VCaP (cell line): ENCODE measurements around the gene KXD1.

Experiments used
- H3K27ac ChIP-seq: fragments of 450-650 bp; 2 replicates; pipeline ENCODE4 v1.5.1; 2017
- TF ChIP-seq, protein P1 (sequence below): fragments of 450-650 bp; conservative IDR thresholded peaks from 2 replicates; pipeline ENCODE4 v1.5.1; 2017; ENCODE audit warnings: mild to moderate bottlenecking, moderate library complexity

The KXD1 gene

DNA sequence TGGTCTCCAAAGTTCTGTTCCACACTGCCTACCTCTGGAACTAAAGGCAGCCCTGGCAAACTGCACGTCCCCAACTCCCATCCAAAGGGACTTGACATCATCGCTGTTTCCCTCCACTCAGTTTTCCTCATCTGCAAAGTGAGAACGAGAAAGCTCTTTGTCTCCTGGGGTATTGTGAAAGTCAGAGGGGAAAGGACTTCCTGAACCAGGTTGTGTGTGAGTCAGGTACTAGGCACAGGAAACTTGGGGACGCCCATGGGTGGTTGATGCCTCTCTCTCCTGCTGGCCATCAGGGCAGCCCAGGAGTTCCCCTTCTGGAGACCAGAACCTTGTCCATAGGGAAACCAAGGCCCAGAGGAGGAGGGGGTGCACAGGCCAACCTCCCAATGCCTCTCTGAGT, 44.2 kb downstream of the KXD1 start:
- TF ChIP-seq, protein P1, sequence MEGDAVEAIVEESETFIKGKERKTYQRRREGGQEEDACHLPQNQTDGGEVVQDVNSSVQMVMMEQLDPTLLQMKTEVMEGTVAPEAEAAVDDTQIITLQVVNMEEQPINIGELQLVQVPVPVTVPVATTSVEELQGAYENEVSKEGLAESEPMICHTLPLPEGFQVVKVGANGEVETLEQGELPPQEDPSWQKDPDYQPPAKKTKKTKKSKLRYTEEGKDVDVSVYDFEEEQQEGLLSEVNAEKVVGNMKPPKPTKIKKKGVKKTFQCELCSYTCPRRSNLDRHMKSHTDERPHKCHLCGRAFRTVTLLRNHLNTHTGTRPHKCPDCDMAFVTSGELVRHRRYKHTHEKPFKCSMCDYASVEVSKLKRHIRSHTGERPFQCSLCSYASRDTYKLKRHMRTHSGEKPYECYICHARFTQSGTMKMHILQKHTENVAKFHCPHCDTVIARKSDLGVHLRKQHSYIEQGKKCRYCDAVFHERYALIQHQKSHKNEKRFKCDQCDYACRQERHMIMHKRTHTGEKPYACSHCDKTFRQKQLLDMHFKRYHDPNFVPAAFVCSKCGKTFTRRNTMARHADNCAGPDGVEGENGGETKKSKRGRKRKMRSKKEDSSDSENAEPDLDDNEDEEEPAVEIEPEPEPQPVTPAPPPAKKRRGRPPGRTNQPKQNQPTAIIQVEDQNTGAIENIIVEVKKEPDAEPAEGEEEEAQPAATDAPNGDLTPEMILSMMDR = no peak
- no peak overlapping the region for H3K27ac ChIP-seq

- no peak overlapping the region for H3K27ac ChIP-seq
- TF ChIP-seq, protein P1 = peak; percentile 40
Observed at GRCh38 chr19:18603255-18603957, 45.7 kb downstream of the KXD1 start.

DNA sequence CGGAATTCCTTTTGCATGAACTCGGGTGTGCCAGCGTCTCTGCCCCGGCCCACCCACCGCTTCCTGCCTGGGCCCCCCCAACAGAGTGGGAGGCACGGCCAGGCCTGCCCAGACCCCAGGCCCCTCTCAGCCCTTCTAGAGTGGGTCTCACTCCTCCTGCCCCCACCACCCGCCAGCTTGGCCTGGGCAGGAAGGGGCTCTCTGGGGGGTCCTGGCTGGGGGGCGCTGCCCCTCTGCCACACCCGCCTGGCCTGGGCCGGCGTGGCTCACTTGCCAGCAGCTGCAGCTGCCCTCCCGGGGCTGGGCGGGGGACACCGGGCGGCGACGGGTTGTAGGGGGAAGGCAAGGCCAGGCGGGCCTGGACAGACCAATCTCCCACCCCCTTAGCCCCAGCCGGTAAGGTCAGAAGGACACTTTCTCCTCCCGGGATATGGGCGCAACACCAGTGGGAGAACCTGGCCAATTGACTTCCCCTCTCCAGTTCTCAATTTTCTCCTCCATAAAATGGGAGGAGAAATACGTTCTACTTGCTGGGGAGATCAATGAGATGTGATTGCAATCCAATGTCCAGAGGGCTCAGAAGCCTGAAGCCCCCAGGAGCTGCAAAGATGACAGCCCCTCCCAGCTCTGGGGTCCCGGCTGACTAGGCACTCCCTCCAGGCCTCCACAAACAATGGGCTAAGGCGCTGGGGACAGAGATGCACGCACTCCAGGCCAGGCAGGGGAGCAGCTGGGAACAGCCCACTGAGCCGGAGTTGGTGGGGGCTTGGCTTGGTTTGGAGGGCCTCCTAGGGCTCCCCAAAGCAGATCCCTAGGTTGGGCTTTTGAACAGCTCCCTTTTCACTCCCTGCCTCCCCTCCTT, 46.5 kb downstream of the KXD1 start:
- no peak overlapping the region for H3K27ac ChIP-seq
- TF ChIP-seq, protein P1 = no peak

- no peak overlapping the region for H3K27ac ChIP-seq
- TF ChIP-seq, protein P1 = no peak
Observed at GRCh38 chr19:18604820-18605159, 47.1 kb downstream of the KXD1 start.

GRCh38 chr19:18605196-18605545, 47.5 kb downstream of the KXD1 start:
- TF ChIP-seq, protein P1 = no peak
- H3K27ac ChIP-seq = no peak overlapping the region

- H3K27ac ChIP-seq = no peak overlapping the region
Observed at GRCh38 chr19:18605546-18606280, 48.0 kb downstream of the KXD1 start.

More at GRCh38 chr19:18605546-18606280, 48.0 kb downstream of the KXD1 start:
- TF ChIP-seq, protein P1 = no peak
